Stimulated activated CD4-positive, alpha-beta T cell treated with anti-CD3 and anti-CD28 coated beads, Interleukin-2, amount 100 ng/mL, for 48 hours (primary cell): Measurements from ENCODE around the gene PRRG2.

Experiments
- DNase-seq, 2 donors: peaks; one replicate each; pipeline ENCODE4 v3.0.0-alpha.2; 2020

PRRG2 gene

DNA sequence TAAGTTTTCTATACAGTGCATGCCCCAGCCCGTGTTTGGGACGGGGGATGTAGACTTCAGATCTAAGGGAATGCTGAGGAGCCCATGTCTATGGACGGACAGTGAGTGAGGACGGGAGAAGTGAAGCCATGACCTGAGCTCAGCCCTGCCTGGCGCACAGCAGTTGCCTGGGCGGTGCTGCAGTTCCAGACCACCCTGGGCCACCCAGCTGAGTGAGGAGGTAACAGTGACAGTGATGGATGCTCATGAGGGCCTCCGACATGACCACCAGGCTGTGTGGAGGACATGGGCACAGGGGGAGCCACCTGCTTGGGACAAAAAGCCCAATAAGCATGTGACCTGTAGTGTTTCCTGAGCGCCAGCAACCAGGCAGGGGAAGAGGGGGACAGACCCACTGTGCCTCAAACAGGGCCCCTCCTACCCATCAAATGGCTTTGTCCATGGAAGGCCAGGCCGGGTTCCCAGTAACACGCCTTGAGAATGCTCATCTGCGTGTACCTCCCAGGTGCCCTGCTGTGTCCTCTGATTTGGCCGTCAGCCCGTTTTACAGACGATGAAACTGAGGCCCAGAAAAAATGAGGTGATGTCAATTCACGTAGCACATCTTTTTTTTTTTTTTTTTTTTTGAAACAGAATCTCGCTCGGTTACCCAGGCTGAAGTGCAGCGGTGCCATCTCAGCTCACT is 23.3 kb upstream of the PRRG2 start:
- DNase-seq = no peak

DNA sequence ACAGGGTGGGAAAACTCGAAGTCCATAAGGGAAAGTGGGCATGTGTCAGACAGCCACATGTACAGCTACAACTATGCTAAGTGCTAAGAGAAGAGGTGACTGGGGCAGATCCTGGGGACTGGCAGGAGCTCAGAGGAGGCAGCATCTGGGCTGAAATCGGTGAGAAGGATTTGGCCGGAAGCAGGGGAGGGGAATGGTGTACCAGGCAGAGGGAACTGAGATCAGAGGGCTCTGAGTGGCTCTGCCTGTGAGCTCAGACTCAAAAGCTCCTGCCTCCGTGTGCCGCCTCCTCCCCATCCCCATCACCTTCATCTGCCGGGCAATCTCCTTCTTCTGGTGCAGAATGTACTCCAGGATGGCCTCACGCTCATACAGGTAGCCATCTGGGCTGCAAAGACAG is 22.5 kb upstream of the PRRG2 start:
- no peak for DNase-seq

DNA sequence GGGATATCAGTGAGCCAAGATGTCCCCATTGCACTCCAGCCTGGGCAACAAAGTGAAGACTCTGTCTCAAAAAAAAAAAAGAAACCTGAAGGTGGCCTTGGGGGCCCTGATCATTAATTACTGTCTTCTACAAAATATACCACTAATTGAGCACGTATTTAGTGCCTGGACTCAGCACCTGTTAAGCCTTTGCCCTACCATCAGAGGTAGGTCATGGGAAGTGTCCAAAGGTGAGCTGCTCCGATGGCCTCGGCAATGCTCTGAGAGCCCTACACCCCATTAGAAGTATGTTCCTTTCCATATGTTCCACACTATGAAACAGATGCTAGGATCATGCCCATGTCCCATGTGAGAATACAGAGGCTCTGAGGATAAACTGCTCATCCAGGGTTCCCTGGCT is 21.7 kb upstream of the PRRG2 start:
- no peak for DNase-seq

DNA sequence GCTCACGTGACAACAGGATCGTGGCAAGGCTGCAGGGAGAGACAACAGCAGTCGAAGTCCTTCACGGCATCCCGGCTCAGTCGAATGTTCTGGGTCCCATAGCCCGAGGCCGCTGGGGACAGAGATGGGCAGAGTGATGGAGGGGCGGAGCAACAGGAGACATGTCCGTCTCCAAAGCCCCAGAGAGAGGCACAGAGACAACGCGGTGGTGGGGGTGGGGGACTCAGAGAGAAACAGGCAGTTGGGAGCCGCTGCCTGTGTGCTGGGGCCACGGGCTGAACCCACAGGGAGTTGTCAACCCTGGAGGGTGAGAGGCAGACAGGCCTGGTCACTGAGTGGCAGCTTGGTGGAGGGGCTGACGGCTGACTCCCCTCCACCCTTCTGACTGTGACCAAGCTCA is 21.2 kb upstream of the PRRG2 start:
- DNase-seq = no peak

DNA sequence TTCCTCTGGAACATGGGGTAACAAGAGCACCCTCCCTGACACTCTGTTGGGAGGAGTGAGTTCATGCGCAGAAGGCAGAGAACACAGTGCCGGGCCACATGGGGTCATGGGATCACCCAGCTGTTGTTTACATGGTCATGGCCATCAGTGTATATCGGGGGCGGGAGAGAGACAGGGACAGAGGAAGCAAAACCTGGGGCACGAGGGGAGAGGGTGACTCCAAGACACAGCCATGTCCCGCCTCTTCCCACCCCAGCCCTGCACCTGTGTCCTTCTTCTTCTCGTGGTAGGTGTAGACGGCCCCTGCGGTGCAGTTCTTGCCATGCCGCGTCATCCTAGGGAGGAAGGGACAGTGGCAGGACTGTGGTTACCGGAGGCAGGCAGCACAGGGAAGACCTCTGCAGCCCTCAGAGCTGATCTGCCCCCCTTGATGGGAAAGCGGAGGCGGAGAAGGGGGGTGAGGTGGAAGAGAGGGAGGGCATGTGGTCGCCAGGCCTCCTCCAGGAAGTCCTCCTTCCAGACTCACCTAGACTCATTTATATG is 20.7 kb upstream of the PRRG2 start:
- no peak for DNase-seq

DNA sequence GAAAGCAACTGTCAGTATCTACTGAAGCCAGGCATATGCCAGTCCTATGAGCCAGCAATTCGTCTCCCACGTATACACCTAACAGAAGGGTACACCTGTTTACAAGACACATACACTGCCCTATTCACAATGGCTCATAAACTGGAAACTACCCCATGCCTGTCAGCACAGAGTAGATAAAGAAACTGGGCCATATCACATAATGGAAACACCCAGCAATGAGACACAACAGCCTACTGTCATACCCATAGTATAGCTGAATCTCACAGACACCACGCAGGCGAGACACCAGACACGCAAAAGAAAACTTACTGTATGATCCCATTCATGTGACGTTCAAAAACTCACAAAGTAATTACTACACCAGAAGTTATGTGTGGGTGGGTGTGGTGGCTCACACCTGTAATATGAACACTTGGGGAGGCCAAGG is 16.5 kb upstream of the PRRG2 start:
- DNase-seq = no peak

DNA sequence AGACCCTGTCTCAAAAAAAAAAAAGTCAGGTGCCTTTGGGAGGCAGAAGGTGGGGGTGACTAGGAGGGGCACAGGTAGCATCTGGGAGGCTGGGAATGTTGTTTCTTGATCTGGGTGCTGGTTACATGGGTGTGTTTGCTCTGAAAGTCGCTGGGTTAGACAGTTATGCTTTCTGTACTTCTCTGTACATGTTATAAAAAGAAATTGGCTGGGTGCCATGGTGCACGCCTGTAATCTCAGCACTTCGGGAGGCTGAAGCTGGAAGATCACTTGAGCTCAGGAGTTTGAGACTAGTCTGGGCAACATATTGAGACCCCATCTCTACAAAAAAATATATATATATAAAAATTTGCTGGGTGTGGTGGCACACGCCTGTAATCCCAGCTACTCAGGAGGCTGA is 15.9 kb upstream of the PRRG2 start:
- no peak for DNase-seq

DNA sequence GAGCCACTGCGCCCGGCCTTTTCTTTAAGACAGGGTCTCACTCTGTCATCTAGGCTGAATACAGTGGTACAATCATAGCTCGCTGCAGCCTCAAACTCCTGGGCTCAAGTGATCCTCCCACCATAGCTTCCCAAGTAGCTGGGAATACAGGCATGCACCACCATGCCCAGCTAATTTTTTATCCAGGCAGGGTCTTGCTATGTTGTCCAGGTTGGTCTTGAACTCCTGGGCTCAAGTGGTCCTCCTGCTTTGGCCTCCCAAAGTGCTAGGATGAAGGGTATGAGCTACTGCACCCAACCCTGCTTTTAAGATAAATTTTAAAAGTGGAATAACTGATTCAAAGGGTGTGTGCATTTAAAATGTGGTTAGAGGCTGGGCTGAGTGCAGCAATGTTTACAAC is 14.8 kb upstream of the PRRG2 start:
- DNase-seq = no peak

DNA sequence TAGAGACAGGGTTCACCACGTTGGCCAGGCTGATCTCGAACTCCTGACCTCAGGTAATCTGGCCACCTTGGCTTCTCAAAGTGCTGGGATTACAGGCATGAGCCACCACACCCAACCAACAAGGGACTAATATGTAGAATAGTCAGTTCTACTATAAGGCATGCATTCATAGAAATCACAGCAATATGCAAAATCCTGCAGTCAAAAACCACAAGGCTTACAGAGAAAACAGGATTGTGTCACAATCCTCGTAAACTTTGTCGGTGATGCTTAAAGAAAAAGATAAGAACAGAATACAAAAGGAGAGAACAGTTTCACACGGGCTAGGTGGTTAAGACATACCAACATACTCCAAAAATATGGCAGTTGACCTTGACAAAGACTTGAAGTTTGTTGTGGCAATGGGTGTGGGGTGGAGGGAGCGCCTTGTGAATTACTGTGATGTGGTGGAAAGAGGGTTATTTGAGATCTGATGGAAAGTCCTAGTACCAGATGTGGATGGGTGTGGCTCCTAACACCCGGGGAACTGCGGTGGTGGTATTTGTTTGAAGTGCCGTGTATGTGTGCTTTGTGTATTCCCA is 13.2 kb upstream of the PRRG2 start:
- no peak for DNase-seq

DNA sequence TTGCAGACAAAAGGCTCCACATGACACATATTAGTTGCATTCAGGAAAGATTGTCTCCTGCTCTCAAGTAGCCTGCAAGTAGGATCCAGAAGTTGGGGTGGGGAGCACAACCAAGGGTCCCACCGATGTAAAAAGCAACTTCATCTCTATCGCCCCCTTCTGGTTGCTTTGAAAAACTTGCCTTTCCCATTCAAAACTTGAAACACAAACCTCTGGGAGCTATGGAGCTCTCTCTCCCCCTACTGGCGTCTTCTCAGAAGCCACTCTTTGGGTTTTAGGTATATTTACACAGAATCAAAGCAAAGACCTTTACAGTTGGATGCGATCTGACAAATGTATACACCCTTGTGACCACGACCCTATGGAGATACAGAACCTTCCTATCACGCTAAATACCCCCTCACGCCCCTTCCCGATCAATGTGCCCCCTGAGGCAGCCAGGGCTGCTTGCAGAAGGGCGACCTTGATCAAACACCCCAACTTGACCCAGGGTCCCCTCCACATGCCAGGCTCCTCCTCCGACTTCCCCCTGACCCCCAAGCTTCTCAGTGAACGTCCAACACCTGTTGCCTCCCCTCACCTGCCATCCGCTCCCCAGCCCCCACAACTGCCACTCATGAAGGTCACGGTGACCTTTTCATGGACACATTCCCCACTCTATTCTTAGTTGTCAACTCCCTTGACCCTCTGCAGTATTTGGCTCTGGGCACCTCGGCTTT is 10.8 kb upstream of the PRRG2 start:
- DNase-seq = peak in 1 of 2 donors; percentile 50

DNA sequence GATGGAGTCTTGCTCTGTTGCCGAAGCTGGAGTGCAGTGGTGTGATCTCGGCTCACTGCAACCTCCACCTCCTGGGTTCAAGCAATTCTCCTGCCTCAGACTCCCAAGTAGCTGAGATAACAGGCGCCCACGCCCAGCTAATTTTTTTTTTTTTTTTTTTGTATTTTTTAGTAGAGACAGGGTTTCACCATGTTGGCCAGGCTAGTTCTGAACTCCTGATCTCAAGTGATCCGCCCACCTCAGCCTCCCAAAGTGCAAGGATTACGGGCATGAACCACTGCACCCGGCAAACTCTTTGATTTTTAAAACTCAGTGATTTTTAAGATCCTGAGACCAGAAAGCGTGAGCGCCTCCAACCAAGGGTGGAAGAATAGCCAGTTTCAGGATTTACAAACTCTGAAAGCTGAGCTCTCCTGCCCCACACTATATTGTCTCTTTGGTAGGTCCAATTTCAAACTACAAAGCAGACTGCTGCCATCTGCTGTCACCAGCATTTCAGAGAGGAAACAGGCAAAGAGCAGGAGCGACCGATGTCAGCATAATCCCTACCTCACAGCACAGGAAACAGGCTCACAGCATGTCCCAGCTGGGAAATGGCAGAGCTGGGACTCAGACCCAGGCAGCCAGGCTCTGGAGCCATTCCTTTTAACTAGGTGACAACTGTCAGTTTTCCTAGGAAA is 10.0 kb upstream of the PRRG2 start:
- DNase-seq = no peak

DNA sequence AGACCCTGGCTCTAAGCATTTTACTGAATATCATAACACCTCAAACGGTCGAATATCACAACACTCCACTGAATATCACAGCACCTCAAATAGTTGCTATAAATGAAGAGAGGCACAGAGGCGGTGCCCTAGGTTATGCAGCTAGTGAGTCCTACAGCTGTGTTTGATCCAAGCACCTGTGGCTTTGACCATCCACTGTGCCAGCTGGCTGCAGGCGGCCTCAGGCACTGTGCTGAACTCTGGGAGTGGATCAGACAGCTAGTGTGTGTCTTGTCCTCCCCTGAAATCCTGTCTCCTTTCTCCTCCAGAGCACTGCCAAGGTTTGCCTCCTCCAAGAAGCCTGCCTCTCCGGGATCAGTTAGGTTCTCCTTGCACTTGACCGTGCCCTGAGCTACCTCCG is 8.1 kb upstream of the PRRG2 start:
- DNase-seq = no peak

DNA sequence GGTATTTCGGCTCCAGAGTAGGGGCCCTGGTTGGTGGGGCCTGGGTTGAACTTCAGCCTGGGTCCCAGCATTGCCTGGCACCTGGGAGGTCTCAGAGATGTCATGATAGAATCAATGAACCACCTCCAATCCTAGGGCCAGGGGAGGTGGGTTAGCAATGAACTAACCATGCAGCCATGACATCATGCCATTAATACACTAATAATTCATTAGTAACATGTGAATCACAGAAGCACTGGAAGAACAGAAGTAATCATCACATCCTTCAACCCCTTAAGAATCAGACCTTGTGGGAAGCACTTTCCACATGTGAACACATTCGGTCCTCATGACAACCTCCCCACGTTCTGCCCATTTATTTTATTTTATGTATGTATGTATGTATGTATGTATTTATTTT is 7.7 kb upstream of the PRRG2 start:
- no peak for DNase-seq

DNA sequence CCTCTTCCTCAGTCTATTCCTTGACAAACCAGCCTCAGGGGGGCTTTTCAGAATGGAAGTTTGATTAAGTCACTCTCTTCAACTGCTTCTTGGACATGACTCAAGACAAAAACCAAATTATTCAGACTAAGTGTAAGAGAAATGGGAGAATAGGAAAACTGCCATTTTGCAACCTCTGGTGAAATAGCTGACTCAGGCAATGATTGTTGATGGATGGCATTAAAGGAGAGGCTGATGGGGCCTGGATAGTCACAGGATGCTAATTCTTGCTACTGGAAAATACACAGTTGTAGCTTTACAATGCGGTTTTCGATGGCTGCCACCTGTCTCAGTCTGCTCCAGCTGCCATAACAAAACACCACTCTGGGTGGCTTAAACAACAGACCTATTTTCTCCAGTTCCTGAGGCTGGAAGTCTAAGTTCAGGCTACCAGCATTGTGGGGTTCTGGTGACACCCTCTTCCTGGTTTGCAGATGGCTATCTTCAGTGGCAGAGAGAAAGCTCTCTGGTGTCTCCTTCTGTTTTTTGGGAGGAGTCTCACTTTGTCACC is 6.8 kb upstream of the PRRG2 start:
- DNase-seq = no peak

DNA sequence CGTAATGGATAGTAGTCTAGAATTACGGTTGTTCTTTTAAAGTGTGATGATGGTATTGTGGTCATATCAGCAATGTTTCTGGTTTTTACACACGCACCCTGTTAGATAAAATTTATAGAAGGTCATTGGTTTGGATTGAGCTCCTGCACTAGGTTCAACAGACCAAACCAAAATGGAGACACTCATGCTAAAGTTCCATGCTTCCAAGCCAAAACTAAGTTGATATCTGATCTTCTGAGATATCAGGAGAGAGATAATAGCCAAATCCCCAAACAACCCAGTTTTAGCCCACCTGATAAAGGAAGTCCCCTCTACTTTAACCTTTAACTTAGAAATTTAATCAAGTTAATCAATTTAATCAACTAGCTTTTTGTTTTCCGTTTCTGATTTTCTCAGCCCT is 1.9 kb upstream of the PRRG2 start:
- DNase-seq = no peak

DNA sequence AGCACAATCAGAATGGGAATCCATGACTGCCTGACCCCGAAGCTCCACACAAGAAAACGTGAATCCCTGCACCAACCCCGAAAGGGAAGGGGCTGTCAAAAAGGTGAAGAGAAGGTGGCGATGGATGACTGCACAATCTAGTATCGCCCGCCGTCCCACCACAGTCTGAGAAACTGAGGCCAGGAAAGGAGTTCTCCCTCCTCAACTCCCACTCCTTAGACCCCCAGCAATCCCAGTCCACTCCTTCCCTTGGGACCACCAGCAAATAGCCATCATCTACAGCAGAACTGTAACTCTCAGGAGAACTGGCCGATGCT is 1.2 kb upstream of the PRRG2 start:
- DNase-seq = no peak

DNA sequence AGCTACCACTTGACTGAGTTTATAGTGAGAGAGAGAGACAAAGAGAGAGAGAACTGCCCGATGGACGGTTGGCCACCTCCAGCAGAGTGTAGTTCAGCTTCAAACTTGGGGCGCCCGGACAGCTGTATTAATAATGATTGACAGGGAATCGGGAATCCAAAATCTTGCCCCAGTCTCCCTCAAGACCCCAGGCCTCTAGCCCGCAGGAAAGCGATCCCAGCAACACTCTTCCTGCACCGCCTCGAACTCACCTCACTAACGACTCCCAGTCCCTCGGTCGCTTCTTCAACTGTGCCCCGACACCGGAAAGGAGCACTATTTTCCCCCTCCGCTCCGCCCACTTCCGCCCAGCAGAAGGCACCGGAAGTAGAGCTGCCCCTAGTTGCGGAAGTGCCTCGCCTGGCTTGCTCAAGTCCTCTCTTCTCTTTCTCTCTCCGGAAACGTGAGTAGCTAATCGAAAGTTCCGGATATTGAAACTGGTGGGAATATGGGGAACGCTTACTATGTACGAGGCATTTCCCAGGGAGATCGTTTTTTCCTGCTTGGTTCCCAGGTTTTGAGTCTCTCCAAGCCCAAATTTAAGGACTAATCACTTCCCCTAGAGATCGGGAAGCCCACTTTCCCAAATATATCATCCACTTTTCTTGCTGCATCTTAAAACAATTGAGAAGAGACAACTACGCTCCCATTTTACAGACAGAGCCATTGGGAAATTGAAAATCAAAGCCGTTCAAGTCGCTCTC is 681 bp upstream of the PRRG2 start, which contains the start of gene NOSIP:
TSS of gene NOSIP (minus strand) at position 293 of the 743 bp plus-strand sequence. CDS start 19,865 bp downstream, outside the sequence.
- peak; percentile 94 to 95 for DNase-seq

DNA sequence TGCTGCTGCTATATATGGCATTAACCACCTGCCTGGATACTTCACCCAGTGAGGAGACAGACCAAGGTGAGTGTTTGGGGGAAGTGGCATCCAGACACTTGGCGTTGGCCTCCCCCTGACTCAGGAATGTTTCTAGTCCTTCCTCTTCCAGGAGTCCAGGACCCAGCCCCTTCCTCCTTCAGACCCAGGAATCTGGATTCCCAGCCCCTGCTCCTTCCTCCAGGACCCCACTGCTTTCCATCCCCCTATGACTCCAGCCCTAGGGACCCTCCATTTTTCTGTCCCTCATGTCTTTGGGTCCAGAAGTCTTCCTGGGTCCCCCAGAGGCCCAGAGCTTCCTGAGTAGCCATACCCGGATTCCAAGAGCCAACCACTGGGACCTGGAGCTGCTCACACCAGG is 2.1 kb downstream of the PRRG2 start:
- no peak for DNase-seq

DNA sequence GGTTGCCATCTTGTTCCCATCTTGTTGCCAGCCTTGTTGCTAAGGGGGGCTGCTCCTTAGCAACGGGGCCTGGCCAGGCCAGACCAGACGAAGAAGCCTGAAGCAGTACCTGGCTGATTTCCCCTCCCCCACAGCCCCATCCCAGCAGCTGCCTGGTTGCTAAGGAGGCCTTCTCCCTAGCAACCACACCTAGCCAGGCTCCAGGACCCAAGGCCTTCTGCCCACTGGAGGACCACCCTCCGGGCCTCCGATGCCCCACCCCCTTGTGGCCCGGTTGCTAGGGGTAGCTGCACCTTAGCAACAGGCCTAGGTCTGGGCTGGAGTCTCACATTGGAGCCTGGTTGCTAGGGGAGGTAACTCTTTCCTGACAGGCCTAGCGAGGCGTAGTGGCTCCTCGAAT is 3.9 kb downstream of the PRRG2 start:
- no peak for DNase-seq

DNA sequence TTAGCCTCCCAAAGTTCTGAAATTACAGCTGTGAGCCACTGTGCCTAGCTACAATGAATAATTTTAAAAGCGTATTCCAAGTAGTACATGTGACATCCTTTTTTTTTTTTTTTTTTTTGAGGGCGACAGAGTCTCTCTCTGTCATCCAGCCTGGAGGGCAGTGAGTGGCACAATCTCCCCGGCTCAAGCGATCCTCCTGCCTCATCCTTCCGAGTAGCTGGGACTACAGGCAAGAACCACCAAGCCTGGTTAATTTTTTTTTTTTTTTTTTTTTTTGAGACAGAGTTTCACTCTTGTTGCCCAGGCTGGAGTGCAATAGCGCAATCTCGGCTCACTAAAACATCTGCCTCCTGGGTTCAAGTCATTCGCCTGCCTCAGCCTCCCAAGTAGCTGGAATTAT is 6.1 kb downstream of the PRRG2 start:
- DNase-seq = no peak

DNA sequence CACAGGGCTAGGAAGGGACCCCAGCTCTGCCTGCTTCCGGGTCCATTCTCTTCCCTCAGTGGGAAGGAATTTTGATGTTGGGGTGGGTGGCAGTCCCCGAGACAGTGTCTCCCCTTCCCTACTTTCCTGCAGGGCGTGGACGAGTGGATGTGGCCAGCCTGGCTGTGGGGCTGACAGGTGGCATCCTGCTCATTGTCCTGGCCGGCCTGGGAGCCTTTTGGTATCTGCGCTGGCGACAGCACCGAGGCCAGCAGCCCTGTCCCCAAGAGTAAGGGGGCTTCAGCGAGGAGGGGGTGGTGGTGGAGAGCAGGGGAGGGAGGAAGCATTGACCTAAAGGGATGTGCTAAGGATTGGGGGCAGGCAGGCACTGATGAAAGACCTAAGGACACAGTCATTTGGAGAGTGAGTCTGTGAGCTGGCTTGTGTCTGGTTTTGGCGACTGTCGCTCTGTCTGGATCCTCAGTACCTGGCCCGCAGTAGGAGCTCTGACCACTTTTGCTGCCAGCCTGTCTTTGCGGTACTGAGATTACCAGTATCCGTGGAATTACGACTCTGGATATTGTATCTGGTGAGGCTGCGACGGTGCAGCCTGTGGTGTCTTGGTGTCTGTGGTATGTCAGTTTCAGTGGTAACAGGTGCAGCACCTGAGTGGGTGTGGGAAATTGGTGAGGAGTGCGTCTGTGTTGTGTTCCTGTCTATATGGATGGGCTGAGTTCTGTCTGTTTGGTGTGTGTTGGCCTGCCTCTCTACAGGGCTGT is 7.4 kb downstream of the PRRG2 start:
- DNase-seq = no peak

DNA sequence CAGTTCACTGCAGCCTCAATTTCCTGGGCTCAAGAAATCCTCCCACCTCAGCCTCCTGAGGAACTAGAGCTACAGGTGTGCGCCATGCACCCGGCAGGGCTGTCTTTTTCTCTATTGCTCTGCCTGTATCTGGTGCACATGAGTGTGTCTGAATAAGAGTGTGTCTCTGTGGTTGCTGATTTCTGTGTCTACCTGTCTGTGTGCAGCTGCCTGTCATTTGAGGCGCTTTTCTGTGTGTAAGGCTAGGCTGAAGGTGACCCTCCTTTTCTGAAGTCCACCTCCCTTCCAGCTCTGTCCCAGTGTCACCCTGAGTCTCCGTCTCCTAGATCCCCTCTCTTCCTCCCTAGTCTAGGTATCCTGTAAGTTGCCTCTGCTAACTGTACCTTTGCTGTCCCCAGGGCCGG is 8.4 kb downstream of the PRRG2 start:
- no peak for DNase-seq
